BJ (cell line): ENCODE results near the gene WBP2. TPM values are rescaled to one million over a fixed set of nuclear protein-coding genes. Genes with fewer than 3 reads are reported as not detected.

Source experiments
- CTCF ChIA-PET: fragments of 350-600 bp; formaldehyde crosslinking; extraction: SDS; loops from one replicate; lab custom pipeline; 2021; ENCODE audit warnings: antibody characterized with exemption, inconsistent platforms; lab: Yijun Ruan, JAX
- POLR2A ChIA-PET: fragments of 300-600 bp; sonication (Branson Sonifier 250); formaldehyde crosslinking; extraction: SDS; loops from one replicate; lab custom pipeline; 2021; ENCODE audit warnings: antibody characterized with exemption; lab: Charles Lee
- DNase-seq: peaks from one replicate; pipeline ENCODE4 v3.0.0-alpha.2; 2011; ENCODE audit warnings: low read depth
- H3K27me3 ChIP-seq: 2 replicates; pipeline ENCODE4 v1.6.0; 2011; ENCODE audit warnings: low read length; ENCODE audit not compliant: control insufficient read depth, insufficient read depth
- H3K36me3 ChIP-seq: 2 replicates; pipeline ENCODE4 v1.5.1; 2011; ENCODE audit warnings: low read length; ENCODE audit not compliant: control insufficient read depth, insufficient read depth
- H3K4me3 ChIP-seq: 2 replicates; pipeline ENCODE4 v1.5.1; 2011; ENCODE audit warnings: low read depth, mild to moderate bottlenecking, control low read depth, low read length
- CTCF ChIP-seq: IDR thresholded peaks from 2 replicates; pipeline ENCODE4 v1.5.1; 2011; ENCODE audit warnings: low read depth, mild to moderate bottlenecking, control low read depth, inconsistent platforms, low read length, moderate library complexity; ENCODE audit not compliant: insufficient read depth
- polyA plus RNA-seq: library from polyadenylated mRNA; depleted of rRNA; stranded (reverse); fragments of >200 nt; gene quantifications from 2 replicates; pipeline ENCODE4 v1.2.3, GENCODE V29; 2011

WBP2 gene
- polyA plus RNA-seq, 1 experiment = 37.0 TPM

- H3K27me3 ChIP-seq = no peaks in the 10 kb centered on the region
- H3K36me3 ChIP-seq = peaks cover 42% of the 10 kb centered on the region
- ChIA-PET CTCF (interaction anchor here (1.3 to 1.8 kb wide), 2 partner anchors 58 to 73 kb away, joined by 4 read pairs; partner anchors contain the start of gene GALK1), POLR2A (no interaction called here)
- H3K4me3 ChIP-seq = no peak overlapping the region
- TF ChIP-seq CTCF = no peak
- no peak for DNase-seq
Observed at GRCh38 chr17:75822800-75823166, 32.4 kb downstream of the WBP2 start.

- H3K27me3 ChIP-seq = no peaks in the 10 kb centered on the region
- no peak overlapping the region for H3K4me3 ChIP-seq
- POLR2A ChIA-PET = no interaction called here
- peaks cover 47% of the 10 kb centered on the region for H3K36me3 ChIP-seq
- CTCF ChIA-PET = interaction anchor here (1.3 to 2.0 kb wide), 4 partner anchors 8 to 72 kb away, joined by 3 to 12 read pairs (median 4); partner anchors contain the start of gene GALK1
- no peak for DNase-seq
- TF ChIP-seq CTCF = no peak
Observed at GRCh38 chr17:75822119-75822799, 32.9 kb downstream of the WBP2 start.

- TF ChIP-seq CTCF = no peak
- H3K36me3 ChIP-seq = peaks cover 53% of the 10 kb centered on the region
- H3K4me3 ChIP-seq = no peak overlapping the region
- ChIA-PET POLR2A (no interaction called here), CTCF (interaction anchor here (0.6 to 2.0 kb wide), 4 partner anchors 9 to 73 kb away, joined by 3 to 12 read pairs (median 4); no protein-coding TSS in a partner anchor)
- no peak for DNase-seq
- H3K27me3 ChIP-seq = no peaks in the 10 kb centered on the region
Observed at GRCh38 chr17:75821552-75821951, 33.6 kb downstream of the WBP2 start.

- CTCF ChIA-PET = interaction anchor here (1.7 to 7.7 kb wide), 4 partner anchors 8 to 74 kb away, joined by 3 to 56 read pairs (median 8); no protein-coding TSS in a partner anchor
- H3K27me3 ChIP-seq = no peaks in the 10 kb centered on the region
- H3K4me3 ChIP-seq = no peak overlapping the region
- H3K36me3 ChIP-seq = peaks cover 54% of the 10 kb centered on the region
- POLR2A ChIA-PET = no interaction called here
- no peak for DNase-seq
- no peak for TF ChIP-seq CTCF
Observed at GRCh38 chr17:75820094-75821080, 34.7 kb downstream of the WBP2 start.

- Histone ChIP-seq H3K36me3 (peaks cover 55% of the 10 kb centered on the region), H3K4me3 (no peak overlapping the region), H3K27me3 (no peaks in the 10 kb centered on the region)
- ChIA-PET POLR2A (no interaction called here), CTCF (interaction anchor here (1.7 to 7.7 kb wide), 2 partner anchors 9 to 10 kb away, joined by 4 to 56 read pairs; no protein-coding TSS in a partner anchor)
- DNase-seq = no peak
- TF ChIP-seq CTCF = no peak
Observed at GRCh38 chr17:75819678-75820077, 35.5 kb downstream of the WBP2 start.
